Stimulated activated CD8-positive, alpha-beta memory T cell treated with anti-CD3 and anti-CD28 coated beads, Interleukin-4, amount 100 ng/mL, for 1 hour (primary cell): ENCODE results near the gene KLHDC10.
"Not testable (repeated sequence)": the region's sequence is repeated elsewhere in the genome, so short reads cannot be mapped to it uniquely, and the experiment has no call there.

Source experiments
- DNase-seq, 2 donors: peaks; one replicate each; pipeline ENCODE4 v3.0.0-alpha.2; 2020; ENCODE audit warnings: low read depth in 2 of 2, low spot score in 1 of 2

The KLHDC10 gene

DNA sequence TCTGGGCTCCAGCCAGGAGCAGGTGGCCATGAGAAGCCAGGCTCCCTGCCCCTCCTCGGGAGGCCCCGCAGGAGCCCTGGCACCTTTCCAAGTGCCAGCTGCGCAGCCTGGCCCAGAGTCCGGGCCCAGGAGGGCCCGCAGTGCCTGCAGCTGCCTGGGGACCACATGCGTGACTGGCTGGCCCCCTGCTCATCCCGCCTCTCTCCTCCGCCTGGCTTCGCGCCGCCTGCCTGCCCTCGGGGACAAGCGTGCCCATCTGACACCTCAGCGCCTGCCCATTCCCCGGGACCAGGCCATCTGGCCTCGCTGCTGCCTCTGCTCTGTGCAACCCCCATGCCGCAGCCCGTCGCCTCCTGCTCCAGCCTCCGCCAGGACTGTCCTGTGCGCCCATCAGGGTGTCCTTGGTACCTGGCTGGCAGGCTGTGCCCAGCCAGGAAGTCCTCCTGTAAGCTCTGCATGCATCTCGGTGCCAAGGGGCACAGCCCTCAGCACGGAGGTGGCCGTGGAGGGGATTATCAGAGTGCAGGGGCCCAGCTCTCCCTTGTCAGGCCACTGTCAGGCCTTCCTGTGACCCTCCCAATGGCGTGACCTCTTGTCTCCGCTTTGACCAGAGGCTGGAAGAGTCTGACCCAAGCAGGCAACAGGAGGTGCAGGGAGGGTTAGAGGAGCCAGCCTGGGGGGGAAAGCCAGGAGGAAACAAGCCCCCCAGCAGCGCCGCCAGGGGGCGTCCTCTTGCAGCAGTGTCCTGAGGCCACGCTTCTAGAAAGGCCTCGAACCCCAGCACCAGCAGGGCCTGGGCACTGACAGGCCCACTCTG is 84.4 kb downstream of the KLHDC10 start:
- DNase-seq, result no peak

DNA sequence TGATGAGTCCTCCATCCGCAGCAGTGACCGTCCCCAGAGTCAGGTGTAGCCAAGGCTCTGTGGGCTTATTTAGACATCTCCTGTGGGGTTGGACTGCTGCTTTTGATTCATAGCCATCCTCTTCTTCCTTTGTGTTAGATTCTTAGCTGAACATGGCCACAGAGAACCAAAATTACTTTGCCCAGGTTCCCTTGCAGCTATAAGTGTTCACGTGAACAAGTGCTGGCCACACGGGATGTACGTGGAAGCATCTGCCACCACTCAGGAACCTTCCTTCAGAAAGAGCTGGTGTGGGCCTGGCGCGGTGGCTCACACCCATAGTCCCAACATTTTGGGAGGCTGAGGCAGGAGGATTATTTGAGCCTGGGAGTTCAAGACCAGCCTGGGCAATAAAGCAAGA is 85.8 kb downstream of the KLHDC10 start:
- DNase-seq, result no peak

DNA sequence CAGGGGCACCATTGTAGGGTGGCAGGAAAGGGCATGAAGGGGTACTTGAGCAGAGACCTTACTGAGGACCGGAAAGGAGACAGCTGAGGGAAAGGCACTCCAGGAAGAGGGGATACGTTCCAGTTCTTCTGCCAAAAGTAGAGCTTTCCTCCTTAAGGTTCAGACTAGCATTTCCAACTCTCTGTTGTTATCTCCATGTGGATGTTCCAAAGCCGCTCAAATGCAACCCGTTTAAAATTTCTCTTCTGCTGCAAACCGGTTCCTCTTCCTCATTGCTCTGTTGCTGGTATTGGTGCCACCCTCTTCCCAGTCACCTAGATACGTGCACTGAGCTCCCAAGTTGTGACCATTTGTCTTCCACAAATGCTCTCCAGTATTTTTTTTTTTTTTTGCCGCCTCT is 87.4 kb downstream of the KLHDC10 start:
- DNase-seq, result no peak

DNA sequence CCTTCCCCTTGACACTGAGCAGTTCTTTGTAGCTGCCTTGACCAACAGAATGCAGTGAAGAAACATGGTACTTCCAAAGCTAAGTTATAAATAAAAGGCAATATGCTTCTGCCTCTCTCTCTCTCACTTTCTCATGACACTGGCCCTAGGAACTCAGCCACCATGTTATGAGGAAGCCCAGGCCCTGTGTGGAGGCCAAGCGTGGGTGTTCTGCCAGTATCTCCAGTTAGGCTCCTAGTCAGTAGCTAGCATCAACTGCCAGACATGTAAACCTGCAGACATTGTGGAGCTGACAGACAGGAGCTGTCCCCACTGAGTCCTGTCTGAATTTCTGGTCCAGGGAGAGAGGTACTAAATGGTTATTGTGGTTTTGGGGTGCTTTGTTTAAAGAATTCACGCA is 89.7 kb downstream of the KLHDC10 start:
- DNase-seq, result no peak

DNA sequence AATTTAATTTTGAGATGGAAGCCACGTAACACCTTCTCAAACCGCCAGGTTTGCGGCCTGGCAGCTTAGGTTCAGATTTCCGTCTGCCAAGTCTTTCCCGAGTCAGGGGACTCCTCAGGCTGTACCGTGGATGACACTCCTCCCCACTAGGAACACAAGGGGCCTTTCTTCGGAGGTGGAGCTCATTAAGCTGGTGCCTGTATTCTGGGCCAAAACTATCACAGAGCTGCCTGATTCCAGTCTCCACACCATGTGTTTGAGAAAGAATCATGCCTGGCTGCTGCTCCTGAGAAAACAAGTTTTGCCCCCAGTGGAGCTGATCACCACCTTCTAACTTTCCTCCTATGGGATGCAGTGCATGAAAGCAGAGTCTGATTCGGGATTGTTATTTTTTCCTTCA is 90.1 kb downstream of the KLHDC10 start:
- DNase-seq, result no peak

DNA sequence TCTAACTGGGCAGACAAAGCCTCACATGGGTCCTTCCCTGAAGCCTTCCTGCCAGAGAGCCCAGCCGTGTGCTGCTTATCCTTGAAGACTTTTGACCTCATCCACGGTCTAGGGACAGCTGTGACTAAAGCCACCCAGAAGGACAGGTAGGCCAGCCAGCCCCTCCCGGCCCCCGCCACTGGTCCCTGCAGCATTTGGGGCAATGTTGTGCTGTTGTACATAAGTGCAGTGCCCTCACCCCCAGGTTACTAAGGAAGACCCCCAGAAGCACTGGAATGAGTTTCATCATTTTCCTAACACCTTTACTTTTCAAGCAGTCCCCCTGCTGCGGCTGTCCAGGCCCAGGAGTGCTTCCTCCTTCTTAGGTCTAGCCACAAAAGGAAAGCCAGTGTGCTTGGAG is 91.9 kb downstream of the KLHDC10 start:
- DNase-seq, result no peak

DNA sequence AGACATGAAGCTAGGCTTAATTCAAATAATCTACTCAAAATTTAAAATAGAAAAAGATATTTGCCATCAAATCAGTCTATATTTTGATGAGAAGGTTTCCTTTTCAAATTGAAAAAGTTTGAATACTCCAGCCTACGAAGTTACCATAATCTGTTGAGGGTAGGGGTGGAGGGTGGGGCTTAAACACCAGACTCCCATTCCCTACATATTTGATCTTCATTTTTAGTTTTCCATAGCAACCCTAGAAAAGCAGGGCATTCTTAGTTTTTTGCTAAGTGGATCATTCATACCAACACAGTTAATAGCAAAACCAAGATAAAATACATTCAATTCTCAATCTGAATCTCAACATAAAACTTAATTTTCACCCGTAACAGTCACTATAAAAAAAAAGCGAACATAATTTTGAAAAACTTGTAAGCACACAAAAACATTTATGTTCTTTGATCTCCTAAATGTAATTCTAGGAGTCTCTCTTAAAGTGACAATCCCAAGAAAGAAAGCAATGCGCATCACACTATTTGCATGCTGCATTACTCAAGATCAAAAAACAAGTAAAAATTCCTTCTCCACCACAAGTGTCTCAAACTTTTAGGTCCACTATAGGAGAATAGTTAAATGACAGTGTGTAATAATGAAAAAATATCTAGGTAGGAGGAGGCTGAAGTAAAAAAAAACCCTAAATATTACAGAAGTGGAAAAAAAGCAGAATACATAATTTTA is 104.1 kb downstream of the KLHDC10 start:
- no peak for DNase-seq

DNA sequence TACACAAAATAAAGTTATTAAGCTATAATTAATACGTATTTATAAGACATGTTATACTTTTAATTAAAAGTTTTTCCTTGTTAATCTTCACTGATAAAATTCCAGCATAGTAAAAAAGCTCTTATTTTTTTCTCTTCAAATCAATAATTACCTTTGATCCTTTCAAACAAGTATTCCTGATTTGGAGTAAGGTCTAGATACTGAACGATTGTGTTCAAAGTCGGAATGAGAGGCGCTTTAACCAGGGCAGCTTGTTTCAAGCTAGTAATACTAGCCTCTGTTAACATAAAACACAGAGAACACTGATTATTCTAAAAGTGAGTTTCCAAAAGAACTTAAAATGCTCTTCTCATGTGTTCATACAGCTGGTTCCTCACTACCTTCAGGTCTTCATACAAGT is 107.9 kb downstream of the KLHDC10 start:
- no peak for DNase-seq

DNA sequence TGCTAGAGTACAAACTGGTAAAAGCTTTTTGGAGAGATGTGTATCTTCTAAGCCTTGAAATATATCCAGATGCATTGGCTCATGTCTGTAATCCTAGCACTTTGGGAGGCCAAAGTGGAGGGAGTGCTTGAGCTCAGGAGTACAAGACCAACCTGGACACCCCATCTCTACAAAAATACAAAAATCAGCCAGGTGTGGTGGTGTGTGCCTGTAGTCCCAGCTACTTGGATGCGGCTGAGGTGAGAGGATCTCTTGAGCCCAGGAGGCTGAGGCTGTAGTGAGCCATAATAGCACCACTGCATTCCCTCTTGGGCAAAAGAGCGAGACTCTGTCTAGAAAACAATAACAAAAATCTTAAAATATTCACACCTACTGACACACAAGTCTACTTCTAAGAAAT is 109.3 kb downstream of the KLHDC10 start:
- DNase-seq, result no peak

DNA sequence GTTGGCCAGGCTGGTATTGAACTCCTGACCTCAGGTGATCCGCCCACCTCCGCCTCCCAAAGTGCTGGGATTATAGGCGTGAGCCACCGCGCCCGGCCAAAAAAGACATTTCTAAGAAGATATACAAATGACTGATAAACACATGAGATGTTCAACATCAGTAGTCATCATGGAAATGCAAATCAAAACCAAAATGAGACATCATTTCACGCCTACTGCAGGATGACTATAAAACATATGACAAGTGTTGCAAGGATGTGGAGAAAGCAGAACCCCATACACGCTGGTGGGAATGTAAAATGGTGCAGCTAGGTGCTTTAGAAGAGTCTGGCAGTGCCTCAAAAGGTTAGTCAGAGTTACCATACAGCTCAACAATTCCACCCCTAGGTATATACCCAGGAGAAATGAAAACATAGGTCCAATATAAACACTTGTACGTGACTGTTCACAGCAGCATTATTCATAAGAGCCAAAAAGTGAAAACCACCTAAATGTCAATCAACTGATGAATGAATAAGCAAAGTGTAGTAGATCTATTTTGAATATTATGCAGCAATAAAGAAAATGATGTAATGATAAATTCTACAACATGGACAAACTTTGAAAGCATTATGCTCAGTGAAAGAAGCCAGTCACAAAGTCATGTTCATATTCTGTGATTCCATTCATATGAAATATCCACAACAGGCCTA is 110.4 kb downstream of the KLHDC10 start:
- no peak for DNase-seq

DNA sequence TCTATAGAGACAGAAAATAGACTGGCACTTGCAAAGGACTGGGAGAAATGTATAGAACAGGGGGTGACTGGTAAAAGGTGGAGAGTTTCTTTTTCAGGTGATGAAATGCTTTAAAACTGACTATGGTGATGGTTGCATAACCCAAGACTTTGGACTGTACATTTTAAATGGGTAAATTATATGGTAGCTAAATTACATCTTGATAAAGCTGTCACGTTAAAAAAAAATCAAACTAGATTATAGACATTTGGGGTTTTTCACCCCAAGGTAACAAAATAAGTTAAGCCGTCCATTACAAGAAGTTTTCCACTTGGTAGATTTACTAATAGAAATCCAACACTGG is 110.9 kb downstream of the KLHDC10 start:
- no peak for DNase-seq

DNA sequence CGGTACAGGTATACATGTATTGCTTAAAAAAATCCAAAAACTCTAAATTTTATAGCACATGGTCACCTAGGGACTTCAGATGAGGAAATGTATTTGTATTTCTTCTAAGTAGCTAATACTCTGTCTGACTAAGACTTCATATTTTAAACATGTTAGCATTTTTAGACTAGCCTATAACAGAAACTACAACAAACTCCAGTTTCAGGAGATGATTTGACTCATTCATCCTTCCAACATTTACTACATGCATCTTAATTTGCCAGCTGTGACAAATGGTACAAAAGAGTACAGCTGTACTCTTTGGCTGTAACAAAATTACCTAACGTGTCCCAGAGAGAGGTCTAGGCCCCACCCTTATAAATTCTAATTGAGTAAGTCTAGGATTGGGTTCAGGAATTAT is 112.7 kb downstream of the KLHDC10 start:
- DNase-seq, result no peak

DNA sequence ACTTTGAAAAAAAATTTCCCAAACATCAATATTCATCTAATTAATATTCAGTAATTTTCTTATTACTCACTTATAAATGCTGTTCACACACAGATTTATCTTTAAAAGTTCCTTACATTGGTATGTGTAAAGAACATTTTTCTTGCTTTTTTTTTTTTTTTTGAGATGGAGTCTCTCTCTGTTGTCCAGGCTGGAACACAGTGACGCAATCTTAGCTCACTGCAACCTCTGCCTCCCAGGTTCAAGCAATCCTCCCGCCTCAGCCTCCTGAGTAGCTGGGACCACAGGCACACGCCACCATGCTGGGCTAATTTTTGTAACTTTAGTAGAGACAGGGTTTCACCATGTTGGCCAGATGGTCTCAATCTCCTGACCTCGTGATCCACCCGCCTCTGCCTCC is 114.0 kb downstream of the KLHDC10 start:
- DNase-seq, result not testable (repeated sequence)
